SK-N-SH treated with all-trans-retinoic acid at 6 μM for 48 hours (cell line): ENCODE results near the gene SLC35F4.

ENCODE experiments used
- ATAC-seq: fragments of 200-7000 bp; cut with Tn5 transposase; 3 replicates; pipeline ENCODE4 v1.9.1; 2020; ENCODE audit warnings: mild to moderate bottlenecking, moderate library complexity
- ARNTL ChIP-seq: fragments of 450-650 bp; formaldehyde crosslinking; IDR thresholded peaks from 2 replicates; pipeline ENCODE4 v1.5.0; 2020; ENCODE audit warnings: low read depth, mild to moderate bottlenecking, moderate library complexity, borderline replicate concordance
- BACH2 ChIP-seq: fragments of 250-450 bp; sonication (Bioruptor Pico); IDR thresholded peaks from 2 replicates; pipeline ENCODE4 v1.9.0; 2021; ENCODE audit warnings: mild to moderate bottlenecking, borderline replicate concordance
- CSDC2 ChIP-seq: fragments of 250-450 bp; sonication (Bioruptor Pico); IDR thresholded peaks from 2 replicates; pipeline ENCODE4 v1.5.0; 2020; ENCODE audit warnings: mild to moderate bottlenecking, moderate library complexity
- ESRRG ChIP-seq: fragments of 250-450 bp; sonication (Bioruptor Pico); IDR thresholded peaks from 2 replicates; pipeline ENCODE4 v1.6.1; 2021; ENCODE audit warnings: mild to moderate bottlenecking
- GLIS3 ChIP-seq: fragments of 250-450 bp; sonication (Bioruptor Pico); IDR thresholded peaks from 2 replicates; pipeline ENCODE4 v1.5.0; 2020; ENCODE audit warnings: mild to moderate bottlenecking, moderate library complexity
- ISL1 ChIP-seq: fragments of 250-450 bp; sonication (Bioruptor Pico); IDR thresholded peaks from 2 replicates; pipeline ENCODE4 v2.1.2; 2022; ENCODE audit warnings: mild to moderate bottlenecking, moderate library complexity
- OSR1 ChIP-seq: fragments of 250-450 bp; sonication (Bioruptor Pico); IDR thresholded peaks from 2 replicates; pipeline ENCODE4 v1.8.0; 2022; ENCODE audit warnings: moderate library complexity, mild to moderate bottlenecking, inconsistent platforms
- POU6F1 ChIP-seq: fragments of 250-450 bp; sonication (Bioruptor Pico); IDR thresholded peaks from 2 replicates; pipeline ENCODE4 v1.8.0; 2021; ENCODE audit warnings: low read depth, mild to moderate bottlenecking, moderate library complexity, borderline replicate concordance
- PPARA ChIP-seq: fragments of 250-450 bp; sonication (Bioruptor Pico); IDR thresholded peaks from 2 replicates; pipeline ENCODE4 v1.5.0; 2020; ENCODE audit warnings: mild to moderate bottlenecking, borderline replicate concordance
- SNAI2 ChIP-seq: fragments of 250-450 bp; sonication (Bioruptor Pico); IDR thresholded peaks from 2 replicates; pipeline ENCODE4 v1.5.0; 2020; ENCODE audit warnings: mild to moderate bottlenecking, moderate library complexity
- TCF4 ChIP-seq: fragments of 250-450 bp; sonication (Bioruptor Pico); IDR thresholded peaks from 2 replicates; pipeline ENCODE4 v1.8.0; 2021; ENCODE audit warnings: mild to moderate bottlenecking, moderate library complexity, borderline replicate concordance
- TOX ChIP-seq: fragments of 250-450 bp; sonication (Bioruptor Pico); IDR thresholded peaks from 2 replicates; pipeline ENCODE4 v1.8.0; 2021; ENCODE audit warnings: mild to moderate bottlenecking, moderate library complexity, borderline replicate concordance
- TSHZ2 ChIP-seq: fragments of 250-450 bp; sonication (Bioruptor Pico); IDR thresholded peaks from 2 replicates; pipeline ENCODE4 v1.5.0; 2020; ENCODE audit warnings: mild to moderate bottlenecking, moderate library complexity
- ZFP3 ChIP-seq: fragments of 250-450 bp; sonication (Bioruptor Pico); IDR thresholded peaks from 2 replicates; pipeline ENCODE4 v1.5.0; 2020; ENCODE audit warnings: mild to moderate bottlenecking, moderate library complexity
- ZFP30 ChIP-seq: fragments of 450-650 bp; formaldehyde crosslinking; IDR thresholded peaks from 2 replicates; pipeline ENCODE4 v1.5.0; 2022; ENCODE audit warnings: mild to moderate bottlenecking, moderate library complexity
- ZNF565 ChIP-seq: fragments of 450-650 bp; formaldehyde crosslinking; conservative IDR thresholded peaks from 2 replicates; pipeline ENCODE4 v1.5.0; 2020; ENCODE audit warnings: low read depth, mild to moderate bottlenecking, moderate library complexity
- ZNF70 ChIP-seq: fragments of 450-650 bp; formaldehyde crosslinking; IDR thresholded peaks from 2 replicates; pipeline ENCODE4 v1.5.0; 2020; ENCODE audit warnings: mild to moderate bottlenecking, moderate library complexity
- ZNF8 ChIP-seq: fragments of 450-650 bp; formaldehyde crosslinking; IDR thresholded peaks from 2 replicates; pipeline ENCODE4 v1.5.0; 2020; ENCODE audit warnings: mild to moderate bottlenecking, moderate library complexity

Gene SLC35F4

DNA sequence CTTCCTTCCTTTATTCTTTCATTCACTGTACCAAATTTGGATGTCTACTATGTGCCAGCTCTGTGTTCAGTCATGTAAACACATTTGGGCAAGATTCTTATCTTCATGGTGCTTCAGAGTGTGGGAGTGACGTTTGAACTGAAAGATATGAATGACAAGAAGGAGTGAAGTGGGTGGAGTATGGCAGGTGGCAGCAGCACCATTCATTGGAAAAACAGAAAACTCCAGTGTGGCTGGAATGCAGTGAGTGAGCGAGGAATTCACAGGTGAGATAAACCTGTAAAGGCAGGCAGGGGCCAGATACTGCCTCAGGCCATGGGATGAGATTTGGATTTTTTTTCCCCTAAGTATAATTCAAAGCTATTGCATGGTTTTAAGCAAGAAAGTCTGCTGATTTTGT is 231.6 kb downstream of the SLC35F4 start (continued):
- TF ChIP-seq TCF4 (CRISPR knock-in tag) (no peak), ESRRG (CRISPR knock-in tag) (no peak)

GRCh38 chr14:57632649-57633048 is 233.2 kb downstream of the SLC35F4 start:
- ATAC-seq = no peak
- no peak for TF ChIP-seq OSR1 (CRISPR knock-in tag)

- ATAC-seq = no peak
- TF ChIP-seq ESRRG (CRISPR knock-in tag) (no peak), ZNF8 (no peak), SNAI2 (CRISPR knock-in tag) (no peak), TSHZ2 (CRISPR knock-in tag) (no peak), POU6F1 (CRISPR knock-in tag) (no peak), OSR1 (CRISPR knock-in tag) (no peak), BACH2 (CRISPR knock-in tag) (no peak), ZFP30 (CRISPR knock-in tag) (no peak), ZNF565 (CRISPR knock-in tag) (no peak), PPARA (no peak), ZNF70 (CRISPR knock-in tag) (no peak), TOX (CRISPR knock-in tag) (no peak), ISL1 (CRISPR knock-in tag) (no peak), ARNTL (CRISPR knock-in tag) (no peak), GLIS3 (CRISPR knock-in tag) (no peak)
Measured at GRCh38 chr14:57617510-57617909, 248.4 kb downstream of the SLC35F4 start.

- ATAC-seq = no peak
- TF ChIP-seq ZFP3 (CRISPR knock-in tag) (no peak), ESRRG (CRISPR knock-in tag) (no peak), ZNF70 (CRISPR knock-in tag) (no peak), ZFP30 (CRISPR knock-in tag) (no peak), ZNF565 (CRISPR knock-in tag) (no peak), TSHZ2 (CRISPR knock-in tag) (no peak), CSDC2 (CRISPR knock-in tag) (no peak), POU6F1 (CRISPR knock-in tag) (no peak), ARNTL (CRISPR knock-in tag) (no peak)
Measured at GRCh38 chr14:57612946-57613345, 252.9 kb downstream of the SLC35F4 start.
